ENCODE measurements around the gene TEX52. TPM values are rescaled to one million over a fixed set of nuclear protein-coding genes. Genes with fewer than 3 reads are reported as not detected.
A peak's percentile ranks its signal among the peaks of the same experiment; 100 is the strongest.

The TEX52 gene
- total RNA-seq, 2 experiments from 2014 or later, result not detected

GRCh38 chr12:2803635-2804392 is 53.0 kb downstream of the TEX52 start:
- CTCF ChIA-PET, result interaction anchor here (0.6 kb wide), 1 partner anchor 96 kb away, joined by 3 read pairs; no protein-coding TSS in a partner anchor
- Mint-ChIP-seq H3K4me1 (ENCODE audit: low read depth) (peaks cover 12% of the 10 kb centered on the region), H3K27me3 (ENCODE audit: low read depth) (no peaks in the 10 kb centered on the region), H3K9me3 (no peaks in the 10 kb centered on the region), H3K27ac (peak overlapping the region; percentile 22), H3K36me3 (ENCODE audit: low read depth) (peaks cover 38% of the 10 kb centered on the region), H3K4me3 (no peak overlapping the region)
- intact Hi-C loops (cut with micrococcal nuclease), result no loop called here
- no peak for DNase-seq

GRCh38 chr12:2801044-2801783 is 55.6 kb downstream of the TEX52 start:
- H3K27me3 Mint-ChIP-seq (ENCODE audit: low read depth), result no peaks in the 10 kb centered on the region
- H3K9me3 Mint-ChIP-seq, result no peaks in the 10 kb centered on the region
- peaks cover 57% of the 10 kb centered on the region for H3K36me3 Mint-ChIP-seq (ENCODE audit: low read depth)
- H3K4me1 Mint-ChIP-seq (ENCODE audit: low read depth), result peaks cover 28% of the 10 kb centered on the region
- intact Hi-C loops (cut with micrococcal nuclease), result no loop called here
- H3K27ac Mint-ChIP-seq, result no peak overlapping the region
- DNase-seq, result no peak
- CTCF ChIA-PET, result no interaction called here
- no peak overlapping the region for H3K4me3 Mint-ChIP-seq

DNA sequence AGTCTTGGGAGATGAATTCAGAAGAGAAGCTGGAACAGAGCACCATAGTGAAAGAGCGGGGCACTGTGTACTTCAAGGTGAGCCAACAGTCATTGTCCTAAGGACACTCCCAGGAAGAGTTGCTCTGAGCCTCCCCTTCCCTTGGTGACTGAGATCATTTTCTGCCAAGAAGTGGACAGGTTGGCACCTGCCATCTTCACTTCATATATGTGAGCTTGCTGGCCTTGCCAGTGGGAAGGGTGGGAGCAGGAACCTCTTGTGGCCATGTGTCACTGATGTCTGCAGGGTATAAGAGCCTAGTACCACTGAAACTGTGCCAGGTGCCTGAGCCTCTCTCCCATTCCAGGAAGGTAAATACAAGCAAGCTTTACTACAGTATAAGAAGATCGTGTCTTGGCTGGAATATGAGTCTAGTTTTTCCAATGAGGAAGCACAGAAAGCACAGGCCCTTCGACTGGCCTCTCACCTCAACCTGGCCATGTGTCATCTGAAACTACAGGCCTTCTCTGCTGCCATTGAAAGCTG is 56.7 kb downstream of the TEX52 start:
- H3K36me3 Mint-ChIP-seq (ENCODE audit: low read depth), result peaks cover 57% of the 10 kb centered on the region
- no peak overlapping the region for H3K4me3 Mint-ChIP-seq
- DNase-seq, result no peak
- CTCF ChIA-PET, result interaction anchor here (1.9 kb wide), 1 partner anchor 13 kb away, joined by 10 read pairs; the partner anchor contains the start of gene ITFG2
- peaks cover 27% of the 10 kb centered on the region for H3K4me1 Mint-ChIP-seq (ENCODE audit: low read depth)
- no peaks in the 10 kb centered on the region for H3K27me3 Mint-ChIP-seq (ENCODE audit: low read depth)
- H3K9me3 Mint-ChIP-seq, result no peaks in the 10 kb centered on the region
- H3K27ac Mint-ChIP-seq, result no peak overlapping the region
- intact Hi-C loops (cut with micrococcal nuclease), result no loop called here

Other genes with a start within 250 kb of the TEX52 start
- 100 to 1,000 TPM; 139 TPM for gene FKBP4, start 62.1 kb downstream of the TEX52 start, total RNA-seq
- gene ITFG2, start 44.4 kb downstream of the TEX52 start, total RNA-seq, result 10 to 100 TPM; 27.5 to 30.5 TPM
- gene NRIP2, start 22.0 kb downstream of the TEX52 start, total RNA-seq, result not detected
- gene FOXM1, start 20.1 kb upstream of the TEX52 start, total RNA-seq, result 10 to 100 TPM; 74.6 to 80.5 TPM
- 10 to 100 TPM; 64.6 to 68.1 TPM for gene RHNO1, start 20.2 kb upstream of the TEX52 start, total RNA-seq
- gene TULP3, start 33.9 kb upstream of the TEX52 start, total RNA-seq, result 1 to 10 TPM; 4.1 to 4.4 TPM
- gene TEAD4, start 102.4 kb upstream of the TEX52 start, total RNA-seq, result 1 to 10 TPM; 3.7 to 4.5 TPM
- gene TSPAN9, start 220.3 kb upstream of the TEX52 start, total RNA-seq, result under 1 TPM; 0.72 to 0.91 TPM

All from activated naive CD4-positive, alpha-beta T cell treated with anti-CD3 and anti-CD28 coated beads for 36 hours (primary cell).